HUES6 (cell line): ENCODE measurements around the gene AKR1C8.

Experiments
- H3K27ac ChIP-seq: 2 replicates; pipeline ENCODE4 v1.7.0; 2013; ENCODE audit warnings: low read depth, mild to moderate bottlenecking, low read length, inconsistent platforms
- H3K27me3 ChIP-seq: 2 replicates; pipeline ENCODE4 v1.6.1; 2013; ENCODE audit warnings: low read length; ENCODE audit not compliant: control insufficient read depth, insufficient read depth
- H3K36me3 ChIP-seq: 2 replicates; pipeline ENCODE4 v1.6.1; 2013; ENCODE audit warnings: low read length; ENCODE audit not compliant: control insufficient read depth, insufficient read depth
- H3K4me1 ChIP-seq: 2 replicates; pipeline ENCODE4 v1.6.1; 2013; ENCODE audit warnings: low read length; ENCODE audit not compliant: control insufficient read depth, insufficient read depth
- H3K4me3 ChIP-seq: 2 replicates; pipeline ENCODE4 v1.5.1; 2013; ENCODE audit warnings: low read depth, low read length
- H3K9ac ChIP-seq: one replicate; pipeline ENCODE4 v1.6.1; 2013; ENCODE audit warnings: mild to moderate bottlenecking, low read length
- H3K9me3 ChIP-seq: 2 replicates; pipeline ENCODE4 v1.6.1; 2013; ENCODE audit warnings: low read depth, low read length; ENCODE audit not compliant: control insufficient read depth, insufficient read depth

AKR1C8 gene

DNA sequence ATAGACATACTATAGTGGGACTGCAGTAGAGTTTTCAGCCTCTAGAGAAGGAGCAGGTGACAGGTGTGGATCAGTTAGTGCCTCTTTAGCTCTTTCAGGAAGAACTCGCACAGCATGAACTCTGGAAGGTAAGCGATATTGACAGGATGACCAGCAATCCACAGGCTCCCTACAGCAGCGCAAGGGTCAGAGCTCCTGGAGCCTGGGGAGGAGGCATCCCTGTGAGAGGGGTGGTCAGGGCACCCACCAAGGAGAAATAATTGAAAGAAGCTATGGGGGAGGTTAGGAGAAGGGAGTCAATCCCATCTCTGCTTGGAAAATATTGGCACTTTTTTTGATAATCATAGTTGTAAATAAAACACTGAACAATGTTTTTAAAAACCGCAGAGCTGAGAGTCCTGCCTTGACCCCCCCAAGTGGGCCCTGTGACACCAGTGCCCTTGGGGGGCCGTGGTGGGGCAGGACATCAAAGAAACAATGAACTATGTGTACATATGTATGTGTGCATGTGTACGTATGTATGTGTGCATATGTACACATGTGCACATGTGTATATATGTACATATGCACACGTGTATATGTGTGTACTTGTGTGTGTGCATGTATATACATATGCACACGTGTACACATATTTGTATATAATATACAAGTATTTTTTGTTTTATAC lies 77.0 kb downstream of the AKR1C8 start:
- Histone ChIP-seq H3K4me3 (no peak overlapping the region), H3K9ac (no peak overlapping the region), H3K36me3 (no peaks in the 10 kb centered on the region), H3K9me3 (peaks cover 13% of the 10 kb centered on the region; the same call in 1 of the 2 replicates), H3K27me3 (no peaks in the 10 kb centered on the region), H3K27ac (no peak overlapping the region), H3K4me1 (no peaks in the 10 kb centered on the region)

DNA sequence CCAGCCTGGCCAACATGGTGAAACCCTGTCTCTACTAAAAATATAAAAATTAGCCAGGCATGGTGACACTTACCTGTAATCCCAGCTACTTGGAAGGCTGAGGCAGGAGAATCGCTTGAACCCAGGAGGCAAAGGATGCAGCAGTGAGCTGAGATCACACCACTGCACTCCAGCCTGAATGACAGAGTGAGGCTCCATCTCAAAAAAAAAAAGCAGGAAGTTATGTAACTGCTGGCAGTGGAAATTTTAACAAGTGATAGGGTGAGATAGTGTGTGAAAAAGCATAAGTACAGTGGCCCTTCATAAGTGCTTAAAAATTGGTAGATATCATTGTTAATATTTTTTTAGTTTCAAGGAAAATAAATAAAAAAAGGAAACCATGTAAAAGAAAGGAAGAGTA lies 78.4 kb downstream of the AKR1C8 start:
- no peaks in the 10 kb centered on the region for H3K36me3 ChIP-seq
- H3K4me1 ChIP-seq: no peaks in the 10 kb centered on the region
- H3K9ac ChIP-seq: no peak overlapping the region
- H3K27ac ChIP-seq: no peak overlapping the region
- H3K27me3 ChIP-seq: no peaks in the 10 kb centered on the region
- H3K9me3 ChIP-seq: peaks cover 13% of the 10 kb centered on the region; the same call in 1 of the 2 replicates
- H3K4me3 ChIP-seq: no peak overlapping the region

DNA sequence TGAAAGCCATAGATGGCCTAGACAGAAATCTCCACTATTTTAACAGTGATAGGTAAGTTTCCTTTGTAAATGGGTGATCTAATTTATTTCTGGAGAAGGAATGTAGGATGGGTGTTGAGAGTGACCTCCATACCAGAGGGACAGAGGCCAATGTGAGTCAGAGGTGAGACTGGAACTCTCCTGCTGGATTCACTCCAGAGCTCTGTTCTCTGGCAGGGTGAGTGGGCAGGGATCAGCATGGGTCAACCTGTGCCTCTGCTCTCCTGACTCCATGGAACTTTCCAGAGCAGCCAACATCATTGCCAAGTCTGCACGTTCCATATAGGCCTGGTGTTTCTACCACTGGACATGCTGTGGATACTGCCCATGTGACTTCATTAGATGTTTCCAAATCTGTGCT lies 79.3 kb downstream of the AKR1C8 start:
- H3K4me1 ChIP-seq: no peaks in the 10 kb centered on the region
- peaks cover 13% of the 10 kb centered on the region; the same call in 1 of the 2 replicates for H3K9me3 ChIP-seq
- H3K9ac ChIP-seq: no peak overlapping the region
- no peak overlapping the region for H3K27ac ChIP-seq
- H3K27me3 ChIP-seq: no peaks in the 10 kb centered on the region
- no peaks in the 10 kb centered on the region for H3K36me3 ChIP-seq
- H3K4me3 ChIP-seq: no peak overlapping the region
